ENCODE results near the gene PDIK1L.

The PDIK1L gene

DNA sequence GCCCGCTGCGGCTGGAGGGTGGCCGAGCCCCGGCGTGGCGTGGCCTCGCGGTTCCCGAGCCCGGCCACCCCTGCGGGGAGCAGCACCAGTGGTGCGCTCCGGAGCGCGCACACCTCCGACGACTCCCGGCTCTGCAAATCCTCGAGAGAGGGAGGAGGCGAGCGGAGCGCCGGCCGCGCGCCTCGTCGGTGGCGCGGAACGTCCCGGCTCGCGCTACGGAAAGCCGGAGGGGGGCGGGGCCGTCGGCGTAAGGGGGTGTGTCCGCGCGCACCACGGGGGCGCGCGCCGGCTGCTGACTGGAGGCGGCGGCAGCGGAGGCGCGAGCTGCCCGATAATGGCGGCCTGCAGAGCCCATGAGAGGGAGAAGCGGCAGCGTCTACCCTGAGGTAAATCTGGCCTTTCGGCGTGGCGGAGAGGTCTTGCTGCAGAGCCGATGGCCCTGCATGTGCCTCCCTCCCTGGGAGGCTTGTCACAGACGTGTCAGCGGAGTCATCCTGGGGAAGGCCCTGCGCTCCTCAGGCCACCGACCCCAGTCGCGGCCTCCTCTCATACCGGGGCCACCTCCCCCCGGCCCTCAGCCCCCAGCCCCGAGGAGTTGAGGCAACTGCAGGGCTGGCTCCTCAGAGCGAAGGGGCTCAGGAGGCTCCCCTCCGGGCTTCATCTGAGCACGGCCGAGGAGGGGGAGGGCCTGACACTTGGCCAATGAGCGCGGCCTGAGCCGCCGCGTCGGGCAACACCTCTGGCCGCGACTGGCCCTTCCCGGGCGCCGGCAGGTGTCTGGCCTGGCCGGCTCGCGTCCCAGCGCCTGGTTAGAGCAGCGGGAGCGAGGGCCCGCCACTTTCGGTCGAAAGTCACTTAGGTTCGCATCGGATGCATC, at the start of gene PDIK1L (continued):
- TF ChIP-seq, protein P1, sequence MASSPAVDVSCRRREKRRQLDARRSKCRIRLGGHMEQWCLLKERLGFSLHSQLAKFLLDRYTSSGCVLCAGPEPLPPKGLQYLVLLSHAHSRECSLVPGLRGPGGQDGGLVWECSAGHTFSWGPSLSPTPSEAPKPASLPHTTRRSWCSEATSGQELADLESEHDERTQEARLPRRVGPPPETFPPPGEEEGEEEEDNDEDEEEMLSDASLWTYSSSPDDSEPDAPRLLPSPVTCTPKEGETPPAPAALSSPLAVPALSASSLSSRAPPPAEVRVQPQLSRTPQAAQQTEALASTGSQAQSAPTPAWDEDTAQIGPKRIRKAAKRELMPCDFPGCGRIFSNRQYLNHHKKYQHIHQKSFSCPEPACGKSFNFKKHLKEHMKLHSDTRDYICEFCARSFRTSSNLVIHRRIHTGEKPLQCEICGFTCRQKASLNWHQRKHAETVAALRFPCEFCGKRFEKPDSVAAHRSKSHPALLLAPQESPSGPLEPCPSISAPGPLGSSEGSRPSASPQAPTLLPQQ (tag by site-specific recombination; IDR thresholded peaks at IDR 0.05), result peak; percentile 75; the same call in 1 of the 2 replicates
- TF ChIP-seq ZNF24 (tag by site-specific recombination; IDR thresholded peaks at IDR 0.05) (peak; percentile 72; the same call in 1 of the 2 replicates), ZNF366 (tag by site-specific recombination; conservative IDR thresholded peaks at IDR 0.05) (no peak), ZNF610 (tag by site-specific recombination; IDR thresholded peaks at IDR 0.05; ENCODE audit: borderline replicate concordance) (peak; percentile 5), ZBTB8A (tag by site-specific recombination; IDR thresholded peaks at IDR 0.05) (peak; percentile 85), KLF1 (tag by site-specific recombination; IDR thresholded peaks at IDR 0.05) (peak; percentile 36; the same call in 1 of the 2 replicates), YY2 (tag by site-specific recombination; IDR thresholded peaks at IDR 0.05) (peak; percentile 94), ZNF140 (tag by site-specific recombination; IDR thresholded peaks at IDR 0.05) (no peak; the same call in 1 of the 2 replicates), ZNF335 (tag by site-specific recombination; conservative IDR thresholded peaks at IDR 0.05) (peak; percentile 96), ZNF48 (tag by site-specific recombination; IDR thresholded peaks at IDR 0.05) (no peak), OVOL3 (tag by site-specific recombination; IDR thresholded peaks at IDR 0.05) (0 out of 2 replicates have a peak, but pooled peaks have one; percentile 19), SP3 (tag by site-specific recombination; IDR thresholded peaks at IDR 0.05) (peak; percentile 47), ZNF10 (tag by site-specific recombination; IDR thresholded peaks at IDR 0.05) (0 out of 2 replicates have a peak, but pooled peaks have one; percentile 41), ZNF677 (tag by site-specific recombination; IDR thresholded peaks at IDR 0.05) (no peak), SP2 (tag by site-specific recombination; IDR thresholded peaks at IDR 0.05) (peak; percentile 74), GLI4 (tag by site-specific recombination; IDR thresholded peaks at IDR 0.05) (0 out of 2 replicates have a peak, but pooled peaks have one; percentile 69), ZBTB48 (tag by site-specific recombination; IDR thresholded peaks at IDR 0.05) (0 out of 2 replicates have a peak, but pooled peaks have one; percentile 28), SCRT1 (tag by site-specific recombination; IDR thresholded peaks at IDR 0.05; ENCODE audit: borderline replicate concordance) (no peak), ZNF658 (tag by site-specific recombination; IDR thresholded peaks at IDR 0.05) (no peak), ZNF843 (tag by site-specific recombination; IDR thresholded peaks at IDR 0.05) (peak; percentile 49; the same call in 1 of the 2 replicates), ZNF112 (tag by site-specific recombination; IDR thresholded peaks at IDR 0.05) (no peak), ZNF747 (tag by site-specific recombination; IDR thresholded peaks at IDR 0.05) (no peak), ZNF629 (tag by site-specific recombination; IDR thresholded peaks at IDR 0.05) (peak; percentile 57)
- TF ChIP-seq, protein P2, sequence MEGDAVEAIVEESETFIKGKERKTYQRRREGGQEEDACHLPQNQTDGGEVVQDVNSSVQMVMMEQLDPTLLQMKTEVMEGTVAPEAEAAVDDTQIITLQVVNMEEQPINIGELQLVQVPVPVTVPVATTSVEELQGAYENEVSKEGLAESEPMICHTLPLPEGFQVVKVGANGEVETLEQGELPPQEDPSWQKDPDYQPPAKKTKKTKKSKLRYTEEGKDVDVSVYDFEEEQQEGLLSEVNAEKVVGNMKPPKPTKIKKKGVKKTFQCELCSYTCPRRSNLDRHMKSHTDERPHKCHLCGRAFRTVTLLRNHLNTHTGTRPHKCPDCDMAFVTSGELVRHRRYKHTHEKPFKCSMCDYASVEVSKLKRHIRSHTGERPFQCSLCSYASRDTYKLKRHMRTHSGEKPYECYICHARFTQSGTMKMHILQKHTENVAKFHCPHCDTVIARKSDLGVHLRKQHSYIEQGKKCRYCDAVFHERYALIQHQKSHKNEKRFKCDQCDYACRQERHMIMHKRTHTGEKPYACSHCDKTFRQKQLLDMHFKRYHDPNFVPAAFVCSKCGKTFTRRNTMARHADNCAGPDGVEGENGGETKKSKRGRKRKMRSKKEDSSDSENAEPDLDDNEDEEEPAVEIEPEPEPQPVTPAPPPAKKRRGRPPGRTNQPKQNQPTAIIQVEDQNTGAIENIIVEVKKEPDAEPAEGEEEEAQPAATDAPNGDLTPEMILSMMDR (tag by site-specific recombination; IDR thresholded peaks at IDR 0.05), result peak; percentile 28; the same call in 1 of the 2 replicates
- TF ChIP-seq, protein P3, sequence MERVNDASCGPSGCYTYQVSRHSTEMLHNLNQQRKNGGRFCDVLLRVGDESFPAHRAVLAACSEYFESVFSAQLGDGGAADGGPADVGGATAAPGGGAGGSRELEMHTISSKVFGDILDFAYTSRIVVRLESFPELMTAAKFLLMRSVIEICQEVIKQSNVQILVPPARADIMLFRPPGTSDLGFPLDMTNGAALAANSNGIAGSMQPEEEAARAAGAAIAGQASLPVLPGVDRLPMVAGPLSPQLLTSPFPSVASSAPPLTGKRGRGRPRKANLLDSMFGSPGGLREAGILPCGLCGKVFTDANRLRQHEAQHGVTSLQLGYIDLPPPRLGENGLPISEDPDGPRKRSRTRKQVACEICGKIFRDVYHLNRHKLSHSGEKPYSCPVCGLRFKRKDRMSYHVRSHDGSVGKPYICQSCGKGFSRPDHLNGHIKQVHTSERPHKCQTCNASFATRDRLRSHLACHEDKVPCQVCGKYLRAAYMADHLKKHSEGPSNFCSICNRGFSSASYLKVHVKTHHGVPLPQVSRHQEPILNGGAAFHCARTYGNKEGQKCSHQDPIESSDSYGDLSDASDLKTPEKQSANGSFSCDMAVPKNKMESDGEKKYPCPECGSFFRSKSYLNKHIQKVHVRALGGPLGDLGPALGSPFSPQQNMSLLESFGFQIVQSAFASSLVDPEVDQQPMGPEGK (tag by site-specific recombination; IDR thresholded peaks at IDR 0.05), result peak; percentile 92
- TF ChIP-seq, protein P4, sequence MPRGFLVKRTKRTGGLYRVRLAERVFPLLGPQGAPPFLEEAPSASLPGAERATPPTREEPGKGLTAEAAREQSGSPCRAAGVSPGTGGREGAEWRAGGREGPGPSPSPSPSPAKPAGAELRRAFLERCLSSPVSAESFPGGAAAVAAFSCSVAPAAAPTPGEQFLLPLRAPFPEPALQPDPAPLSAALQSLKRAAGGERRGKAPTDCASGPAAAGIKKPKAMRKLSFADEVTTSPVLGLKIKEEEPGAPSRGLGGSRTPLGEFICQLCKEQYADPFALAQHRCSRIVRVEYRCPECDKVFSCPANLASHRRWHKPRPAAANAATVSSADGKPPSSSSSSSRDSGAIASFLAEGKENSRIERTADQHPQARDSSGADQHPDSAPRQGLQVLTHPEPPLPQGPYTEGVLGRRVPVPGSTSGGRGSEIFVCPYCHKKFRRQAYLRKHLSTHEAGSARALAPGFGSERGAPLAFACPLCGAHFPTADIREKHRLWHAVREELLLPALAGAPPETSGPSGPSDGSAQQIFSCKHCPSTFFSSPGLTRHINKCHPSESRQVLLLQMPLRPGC (tag by site-specific recombination; IDR thresholded peaks at IDR 0.05), result no peak
- TF ChIP-seq, protein P5, sequence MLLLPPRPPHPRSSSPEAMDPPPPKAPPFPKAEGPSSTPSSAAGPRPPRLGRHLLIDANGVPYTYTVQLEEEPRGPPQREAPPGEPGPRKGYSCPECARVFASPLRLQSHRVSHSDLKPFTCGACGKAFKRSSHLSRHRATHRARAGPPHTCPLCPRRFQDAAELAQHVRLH (tag by site-specific recombination; IDR thresholded peaks at IDR 0.05), result peak; percentile 83; the same call in 1 of the 2 replicates

All from HEK293 (cell line).